HG03175 (cell line): Measurements from ENCODE around the gene SLPI.

Experiments
- ATAC-seq: cut with Tn5 transposase; IDR thresholded peaks from one replicate; pipeline ENCODE4 v1.9.1; 2021; ENCODE audit warnings: mild to moderate bottlenecking, moderate library complexity; ENCODE audit not compliant: unreplicated experiment

The SLPI gene

GRCh38 chr20:45218636-45219035 lies 35.7 kb downstream of the SLPI start:
- ATAC-seq = no peak

- no peak for ATAC-seq
Measured at GRCh38 chr20:45218124-45218523, 36.2 kb downstream of the SLPI start.

GRCh38 chr20:45212836-45213235 lies 41.5 kb downstream of the SLPI start:
- ATAC-seq = no peak

GRCh38 chr20:45211569-45212474 lies 42.5 kb downstream of the SLPI start:
- no peak for ATAC-seq

GRCh38 chr20:45209924-45210323 lies 44.4 kb downstream of the SLPI start:
- no peak for ATAC-seq

- no peak for ATAC-seq
Measured at GRCh38 chr20:45206725-45207124, 47.6 kb downstream of the SLPI start, which contains the start of gene SEMG1. TSS of gene SEMG1 (plus strand) at chr20:45207033. CDS start at chr20:45207054, 21 bp downstream.
